Measurements from ENCODE around the gene PRMT7. TPM values are rescaled to one million over a fixed set of nuclear protein-coding genes. Genes with fewer than 3 reads are reported as not detected.
"Not testable (repeated sequence)": the region's sequence is repeated elsewhere in the genome, so short reads cannot be mapped to it uniquely, and the experiment has no call there.

PRMT7 gene
- total RNA-seq, 1 donor from 2014 or later = 67.3 TPM

DNA sequence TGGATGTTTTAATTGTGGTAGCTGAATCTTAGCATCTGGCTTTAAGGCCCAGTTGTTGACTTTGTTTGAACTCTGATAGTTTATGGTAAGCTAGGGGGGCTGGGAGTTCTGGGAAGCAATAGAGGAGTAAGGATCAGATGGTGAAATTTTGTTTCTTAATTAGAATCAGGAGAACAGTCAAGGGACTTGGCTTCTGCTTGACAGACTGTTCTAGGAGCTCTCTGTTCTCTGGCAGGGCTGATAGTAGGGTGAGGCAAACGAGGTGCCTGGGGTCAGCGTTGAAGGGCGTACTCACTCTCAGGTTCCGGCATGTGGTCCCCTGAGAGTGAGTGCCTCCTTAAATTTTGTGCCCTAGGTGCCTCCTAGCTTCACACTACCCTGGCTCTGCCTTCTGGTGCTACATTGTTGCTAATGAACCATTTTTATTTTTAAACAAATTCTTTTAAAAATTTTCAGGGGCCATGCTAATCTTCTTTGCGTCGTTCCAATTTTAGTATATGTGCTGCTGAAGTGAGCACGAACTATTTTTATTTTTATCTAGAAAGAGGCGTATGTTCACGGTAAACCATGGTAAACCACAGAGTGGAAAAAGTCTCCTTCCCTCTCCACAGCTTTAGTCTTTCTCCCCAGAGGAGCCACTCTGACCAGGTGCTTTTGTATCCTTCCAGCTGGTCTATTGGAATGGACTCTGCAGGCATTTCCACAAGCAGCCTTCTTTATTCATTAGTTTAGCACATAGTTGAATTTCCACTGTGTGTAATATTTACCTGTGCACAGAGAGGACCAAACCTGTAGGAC is 26.8 kb upstream of the PRMT7 start:
- no peak for DNase-seq

DNA sequence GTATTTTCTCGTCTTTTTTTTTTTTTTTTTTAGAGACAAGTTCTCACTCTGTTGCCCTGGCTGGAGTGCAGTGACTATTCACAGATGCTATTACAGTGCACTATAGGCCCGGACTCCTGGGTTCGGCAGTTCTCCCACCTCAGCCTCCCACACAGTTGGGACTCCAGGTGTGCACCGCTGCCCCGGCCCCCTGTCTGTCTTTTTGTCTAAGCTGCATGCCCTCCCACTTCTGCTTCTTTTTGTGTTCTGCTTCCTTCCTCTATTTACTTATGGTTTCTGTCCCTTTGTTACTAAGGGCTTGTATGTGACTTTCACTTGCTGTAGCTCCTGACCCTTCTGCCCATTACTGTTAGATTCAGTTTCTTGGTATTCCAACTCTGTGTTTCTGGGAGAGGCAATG is 26.0 kb upstream of the PRMT7 start:
- DNase-seq = no peak

DNA sequence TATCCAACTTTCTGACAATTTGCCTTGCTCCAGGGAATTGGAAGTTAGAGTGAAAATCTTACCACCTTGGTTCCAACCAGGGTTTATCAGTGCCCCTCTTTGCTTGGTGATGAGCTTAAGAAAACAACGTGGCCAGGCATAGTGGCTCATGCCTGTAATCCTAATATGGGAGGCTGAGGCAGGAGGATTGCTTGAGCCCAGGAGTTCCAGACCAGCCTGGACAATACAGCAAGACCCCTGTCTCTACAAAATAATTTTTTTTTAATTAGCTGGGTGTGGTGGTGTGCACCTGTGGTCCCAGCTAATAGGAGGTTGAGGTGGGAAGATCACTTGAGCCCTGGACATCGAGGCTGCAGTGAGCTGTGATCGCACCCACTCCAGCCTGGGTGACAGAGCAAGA is 25.1 kb upstream of the PRMT7 start:
- DNase-seq = no peak

DNA sequence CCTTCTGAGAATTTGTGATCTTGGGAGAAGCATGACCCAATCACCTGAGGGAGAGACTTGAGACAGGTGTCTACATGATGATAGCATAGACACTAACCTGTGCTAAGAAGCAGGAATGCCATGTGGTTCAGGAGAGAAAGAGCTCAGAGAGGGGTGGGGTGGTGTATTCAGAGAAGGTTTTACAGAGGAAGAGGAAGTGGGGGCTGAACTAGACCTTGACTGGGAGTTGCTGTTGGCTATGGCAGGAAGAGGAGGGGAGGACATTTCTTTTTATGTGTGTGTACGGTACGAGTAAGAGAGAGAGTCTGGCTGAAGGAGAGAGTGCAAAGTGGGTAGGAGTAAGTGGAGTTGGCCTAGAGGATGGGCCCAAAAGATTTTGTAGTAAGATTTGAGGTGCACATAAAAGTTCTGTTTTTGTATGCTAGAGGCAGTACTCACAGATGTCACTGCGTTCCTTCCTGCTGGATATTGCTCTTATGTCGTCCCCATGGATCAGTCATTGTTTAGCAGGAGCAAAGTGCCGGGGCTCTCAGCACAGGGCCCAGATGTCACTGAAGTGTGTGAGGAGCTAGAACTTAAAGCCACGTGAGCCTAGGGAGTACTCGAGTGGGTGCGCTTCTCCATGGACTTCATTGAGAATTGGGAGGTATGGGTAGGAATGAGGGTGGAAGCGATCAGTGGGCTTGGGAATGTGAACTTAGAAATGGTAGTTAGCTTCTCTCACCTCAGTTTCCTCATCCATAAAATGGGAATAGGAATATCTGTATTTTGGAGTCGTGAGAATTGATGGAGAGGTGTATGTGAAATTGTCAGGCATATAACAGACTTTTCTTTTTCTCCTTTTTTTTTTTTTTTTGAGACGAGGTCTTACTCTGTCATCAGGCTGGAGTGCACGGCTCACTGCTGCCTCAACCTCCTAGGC is 24.4 kb upstream of the PRMT7 start:
- no peak for DNase-seq

DNA sequence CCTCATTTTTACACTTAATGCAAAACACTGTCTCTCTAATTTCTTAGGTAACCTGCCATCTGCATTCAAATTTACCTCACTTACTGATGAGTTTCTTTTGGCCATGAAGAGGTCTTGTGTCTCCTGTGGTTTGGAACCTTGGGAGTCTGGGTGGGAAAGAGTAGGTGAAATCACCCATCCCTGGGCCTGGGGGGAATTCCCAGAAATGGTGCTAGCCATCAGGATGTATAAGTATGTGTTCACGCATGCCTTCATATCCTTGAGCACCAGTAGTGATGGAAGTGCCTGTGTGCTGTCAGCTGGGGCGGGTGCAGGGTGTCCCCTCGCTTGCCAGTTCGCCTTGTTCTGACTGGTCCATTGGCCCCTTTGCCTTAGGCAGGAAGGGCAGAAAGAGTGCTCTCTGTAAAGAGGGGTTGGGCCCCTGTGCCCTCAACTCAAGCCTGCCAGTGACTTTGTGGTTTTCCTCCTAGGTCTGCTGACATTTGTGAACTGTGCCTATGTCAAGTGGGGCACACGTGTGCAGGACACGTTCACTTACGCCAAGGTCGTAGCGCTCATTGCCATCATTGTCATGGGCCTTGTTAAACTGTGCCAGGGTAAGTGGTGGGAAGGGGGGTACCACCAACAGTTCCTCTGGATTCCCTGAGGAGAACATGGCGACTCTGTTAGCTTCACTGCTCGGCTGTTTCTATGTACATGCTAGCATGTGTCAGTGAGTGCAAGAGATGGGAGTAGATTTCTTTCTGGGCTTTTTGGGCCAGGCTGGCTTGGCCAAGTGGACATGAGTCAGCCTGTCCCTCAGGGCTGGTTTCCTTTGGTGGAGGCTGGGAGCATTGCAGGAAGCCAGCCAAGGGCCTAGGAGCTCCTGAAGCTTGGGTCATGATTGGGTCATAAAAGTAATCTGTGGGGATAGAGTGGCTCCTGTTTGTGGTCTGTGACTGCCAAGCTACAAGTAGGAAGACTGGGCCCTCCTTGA is 23.3 kb upstream of the PRMT7 start:
- DNase-seq = no peak

DNA sequence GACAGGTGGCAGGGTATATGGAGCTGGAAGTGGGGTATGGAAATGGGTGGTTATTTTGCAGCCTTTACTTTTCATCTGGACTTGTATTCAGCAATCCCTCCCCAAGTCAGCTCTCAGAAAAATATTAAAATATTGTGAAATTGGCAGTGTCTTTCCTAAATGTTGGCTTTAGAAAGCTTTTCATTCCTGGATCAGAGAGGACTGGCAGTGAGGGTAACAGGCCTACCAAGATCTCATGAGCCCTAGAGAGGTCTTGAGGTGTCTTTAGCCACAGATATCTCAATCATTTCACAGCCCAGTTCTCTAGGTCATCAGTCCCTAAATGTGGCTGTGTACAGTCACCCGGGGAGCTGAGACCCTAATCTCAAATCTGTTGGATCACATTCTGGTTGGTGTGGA is 22.6 kb upstream of the PRMT7 start:
- DNase-seq = no peak

DNA sequence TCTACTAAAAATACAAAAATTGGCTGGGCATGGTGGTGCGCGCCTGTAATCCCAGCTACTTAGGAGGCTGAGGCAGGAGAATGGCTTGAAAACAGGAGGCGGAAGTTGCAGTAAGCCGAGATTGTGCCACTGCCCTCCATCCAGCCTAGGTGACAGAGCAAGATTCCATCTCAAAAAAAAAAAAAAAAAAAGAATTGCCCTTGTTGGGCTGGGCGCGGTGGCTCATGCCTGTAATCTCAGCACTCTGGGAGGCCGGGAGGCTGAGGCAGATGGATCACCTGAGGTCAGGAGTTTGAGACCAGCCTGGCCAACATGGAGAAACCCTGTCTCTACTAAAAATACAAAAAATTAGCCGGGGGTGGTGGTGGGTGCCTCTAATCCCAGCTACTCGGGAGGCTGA is 22.0 kb upstream of the PRMT7 start:
- not testable (repeated sequence) for DNase-seq

DNA sequence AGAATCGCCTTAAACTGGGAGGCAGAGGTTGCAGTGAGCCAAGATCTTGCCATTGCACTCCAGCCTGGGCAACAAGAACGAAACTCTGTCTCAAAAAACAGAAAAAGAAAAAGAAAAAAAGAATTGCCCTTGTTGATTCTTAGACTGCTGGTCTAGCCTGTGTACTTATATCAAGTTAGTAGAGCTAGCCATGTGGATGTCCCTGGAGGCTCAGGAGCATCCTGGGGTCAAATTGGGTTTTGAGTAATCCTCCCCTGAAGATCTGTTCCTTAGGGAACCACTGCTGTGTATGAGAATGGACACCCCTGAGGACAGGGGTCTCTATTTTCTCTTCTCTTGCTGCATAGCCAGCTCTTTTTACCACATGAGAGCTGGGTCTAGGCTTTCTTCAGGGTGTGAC is 21.6 kb upstream of the PRMT7 start:
- DNase-seq = no peak

DNA sequence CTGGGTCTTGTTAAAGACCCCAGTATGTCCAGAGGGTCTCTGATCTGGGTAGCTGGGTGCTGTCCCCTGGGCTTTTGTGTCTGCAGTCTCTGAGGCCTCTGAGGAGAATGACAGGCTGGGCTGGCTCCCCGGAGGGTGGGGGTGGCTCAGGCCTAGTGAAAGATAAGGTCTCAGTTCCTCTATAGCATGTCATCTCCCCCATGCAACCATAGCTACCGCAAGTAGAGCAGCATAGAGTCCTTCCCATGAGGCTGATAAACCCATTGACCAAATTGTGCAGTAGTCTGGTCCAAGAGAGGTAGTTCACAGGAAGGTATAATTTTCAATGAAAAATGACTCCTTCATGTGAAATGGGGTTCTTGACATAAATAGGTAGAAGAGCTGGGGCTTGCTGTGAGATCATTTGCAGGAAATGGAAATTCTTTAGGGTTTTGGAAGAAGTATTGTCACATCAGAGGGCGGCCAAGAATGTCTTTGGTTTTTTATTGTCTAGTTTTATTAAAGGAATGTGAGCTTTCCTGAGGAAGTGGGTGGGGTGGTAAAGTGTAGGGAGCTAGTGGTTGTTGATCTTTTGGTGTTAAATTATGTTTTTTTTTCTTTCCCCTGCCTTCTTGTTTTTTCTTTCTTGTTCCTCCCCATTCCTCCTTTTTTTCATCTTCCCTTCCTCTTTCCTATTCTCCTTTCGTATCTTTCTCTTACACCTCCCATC is 21.0 kb upstream of the PRMT7 start:
- no peak for DNase-seq

DNA sequence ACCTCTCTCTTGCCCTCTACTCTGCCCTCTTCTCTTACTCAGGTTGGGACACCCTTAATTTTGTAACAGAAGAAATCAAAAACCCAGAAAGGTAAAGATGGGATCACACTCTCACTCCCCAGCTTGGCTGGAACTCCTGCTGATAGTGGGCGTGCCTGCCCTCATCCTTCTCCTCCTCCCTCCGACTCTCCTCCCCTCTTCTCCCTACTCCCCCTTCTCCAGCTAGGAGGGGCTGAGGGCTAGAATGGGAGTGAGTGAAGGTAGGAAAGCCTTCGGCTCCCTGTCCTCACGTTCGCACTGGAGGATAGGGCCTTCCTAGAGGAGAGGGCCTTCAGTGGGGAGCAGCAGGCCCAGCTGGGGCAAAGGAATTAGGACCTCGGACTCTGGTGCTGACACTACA is 20.4 kb upstream of the PRMT7 start:
- DNase-seq = no peak

DNA sequence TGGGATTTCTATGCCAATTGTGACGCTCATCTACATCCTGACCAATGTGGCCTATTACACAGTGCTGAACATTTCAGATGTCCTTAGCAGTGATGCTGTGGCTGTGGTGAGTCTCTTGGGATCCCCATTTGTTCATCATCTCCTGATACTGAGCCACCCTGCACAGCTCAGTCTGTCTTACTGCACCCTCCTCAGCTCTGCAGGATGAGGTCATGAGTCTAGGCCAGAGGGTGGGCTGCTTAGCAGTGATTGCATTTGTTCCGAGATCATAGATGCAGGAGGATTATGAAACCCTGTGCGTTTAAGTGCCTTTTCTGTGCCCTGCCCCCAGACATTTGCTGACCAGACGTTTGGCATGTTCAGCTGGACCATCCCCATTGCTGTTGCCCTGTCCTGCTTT is 19.6 kb upstream of the PRMT7 start:
- no peak for DNase-seq

DNA sequence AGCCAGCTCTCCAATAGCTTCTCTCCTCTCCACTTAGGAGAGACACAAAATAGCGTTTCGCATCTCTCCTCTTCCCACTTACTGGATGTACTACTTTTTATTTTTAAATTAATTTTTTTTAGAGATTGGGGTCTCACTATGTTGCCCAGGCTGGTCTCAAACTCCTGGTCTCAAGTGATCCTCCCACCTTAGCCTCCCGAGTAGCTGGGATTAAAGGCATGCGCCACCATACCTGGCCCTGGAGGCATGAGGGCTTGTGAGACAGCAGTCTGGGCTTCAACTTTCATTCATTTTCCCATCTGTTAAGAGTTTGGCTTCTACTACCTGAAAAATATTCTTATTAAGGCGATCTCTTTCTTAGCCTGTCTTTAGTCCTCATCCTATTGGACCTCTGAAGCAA is 18.4 kb upstream of the PRMT7 start:
- DNase-seq = no peak

DNA sequence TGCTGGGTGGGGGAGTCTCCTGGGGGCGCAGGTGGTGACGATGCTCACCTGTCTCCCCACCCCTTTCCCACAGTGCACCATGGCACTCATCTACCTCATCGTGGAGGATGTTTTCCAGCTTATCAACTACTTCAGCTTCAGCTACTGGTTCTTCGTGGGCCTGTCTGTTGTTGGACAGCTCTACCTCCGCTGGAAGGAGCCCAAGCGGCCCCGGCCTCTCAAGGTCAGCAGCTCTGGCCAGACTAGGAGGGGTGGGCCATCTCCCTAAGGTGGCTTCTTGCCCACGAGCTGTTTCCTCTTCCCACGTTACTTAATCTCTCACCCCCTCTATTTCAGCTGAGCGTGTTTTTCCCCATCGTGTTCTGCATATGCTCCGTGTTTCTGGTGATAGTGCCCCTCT is 14.5 kb upstream of the PRMT7 start:
- no peak for DNase-seq

DNA sequence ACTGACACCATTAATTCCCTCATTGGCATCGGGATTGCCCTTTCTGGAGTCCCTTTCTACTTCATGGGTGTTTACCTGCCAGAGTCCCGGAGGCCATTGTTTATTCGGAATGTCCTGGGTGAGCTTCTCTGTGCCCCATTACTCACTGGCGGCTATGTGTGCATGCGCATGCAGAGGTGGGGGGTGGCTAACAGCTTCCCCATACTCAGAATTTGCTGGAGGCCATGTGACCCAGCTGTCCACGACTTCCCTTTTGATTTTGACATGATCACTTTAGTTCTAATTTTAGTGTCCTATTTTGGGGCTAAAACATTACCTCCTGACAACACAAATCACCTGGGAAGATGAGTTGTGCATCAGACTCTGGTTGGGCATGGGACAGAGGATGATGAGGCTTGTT is 14.1 kb upstream of the PRMT7 start:
- DNase-seq = no peak

DNA sequence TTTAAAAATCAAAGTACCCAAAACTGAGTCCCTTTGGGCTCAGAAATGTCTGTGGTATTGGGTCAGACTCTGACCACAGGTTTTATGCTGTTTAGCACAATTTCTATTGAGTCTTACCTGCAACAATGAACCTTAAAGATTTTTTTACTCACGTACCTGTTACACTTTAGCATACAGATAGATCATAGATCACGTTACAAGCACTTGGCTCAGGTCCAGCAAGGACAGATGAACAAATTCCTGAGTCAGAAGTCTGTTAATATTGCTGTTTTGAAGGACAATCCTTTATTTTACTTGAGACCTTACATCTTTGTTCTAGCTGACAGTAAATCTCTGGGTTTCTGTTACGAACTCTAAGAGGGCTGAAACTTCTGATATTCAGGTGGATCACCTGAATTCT is 12.9 kb upstream of the PRMT7 start:
- no peak for DNase-seq

DNA sequence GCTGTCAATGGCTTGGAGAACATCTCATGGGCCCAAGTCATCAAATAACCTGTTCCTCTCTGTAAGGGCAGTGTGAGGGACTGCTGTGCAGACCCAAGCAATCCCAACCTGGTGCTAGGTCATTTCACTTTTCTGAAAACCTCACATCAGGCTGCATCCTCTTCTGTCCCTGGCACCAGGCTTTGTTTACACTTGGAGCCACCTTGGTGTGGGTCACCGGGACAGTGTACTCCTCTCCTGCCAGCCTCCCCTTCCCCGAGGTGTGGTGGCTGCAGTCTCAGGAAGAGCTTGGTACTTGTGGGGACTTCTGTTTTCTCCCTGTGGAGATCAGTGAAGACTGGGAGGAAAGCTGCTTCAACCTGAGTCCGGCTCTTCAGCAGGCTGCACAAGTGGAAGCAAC is 12.5 kb upstream of the PRMT7 start:
- no peak for DNase-seq

DNA sequence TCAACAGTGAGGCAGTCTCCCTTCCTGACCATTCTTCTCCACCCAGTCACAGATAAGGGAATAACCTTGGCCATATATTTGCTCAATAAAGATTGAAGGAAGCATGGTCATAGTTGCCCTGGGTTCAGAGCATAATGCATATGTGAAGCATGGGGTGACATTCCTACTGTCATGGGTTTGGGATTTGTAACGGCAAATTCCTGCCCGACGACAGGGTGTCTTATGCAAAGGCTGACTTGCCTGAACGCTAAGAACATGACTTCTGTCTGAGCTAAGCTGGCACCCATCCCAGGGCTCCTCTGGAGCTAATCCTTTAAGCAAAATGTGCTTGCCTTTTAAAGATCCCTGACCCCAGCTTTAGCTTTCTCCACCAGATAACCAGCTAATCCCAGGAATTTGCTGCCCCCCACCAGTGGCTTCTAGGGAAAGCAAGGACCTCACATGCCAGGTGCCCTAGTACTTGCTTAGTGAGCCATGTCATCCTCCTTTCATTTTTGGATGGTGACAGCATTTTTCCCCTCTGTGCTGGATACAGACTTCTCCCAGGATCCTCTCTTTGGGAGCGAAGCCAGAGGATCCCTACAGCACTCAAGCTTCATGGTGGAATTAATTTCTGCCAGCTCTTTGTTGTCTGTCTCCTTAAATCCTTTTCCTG is 11.8 kb upstream of the PRMT7 start:
- peak; percentile 85 for DNase-seq

DNA sequence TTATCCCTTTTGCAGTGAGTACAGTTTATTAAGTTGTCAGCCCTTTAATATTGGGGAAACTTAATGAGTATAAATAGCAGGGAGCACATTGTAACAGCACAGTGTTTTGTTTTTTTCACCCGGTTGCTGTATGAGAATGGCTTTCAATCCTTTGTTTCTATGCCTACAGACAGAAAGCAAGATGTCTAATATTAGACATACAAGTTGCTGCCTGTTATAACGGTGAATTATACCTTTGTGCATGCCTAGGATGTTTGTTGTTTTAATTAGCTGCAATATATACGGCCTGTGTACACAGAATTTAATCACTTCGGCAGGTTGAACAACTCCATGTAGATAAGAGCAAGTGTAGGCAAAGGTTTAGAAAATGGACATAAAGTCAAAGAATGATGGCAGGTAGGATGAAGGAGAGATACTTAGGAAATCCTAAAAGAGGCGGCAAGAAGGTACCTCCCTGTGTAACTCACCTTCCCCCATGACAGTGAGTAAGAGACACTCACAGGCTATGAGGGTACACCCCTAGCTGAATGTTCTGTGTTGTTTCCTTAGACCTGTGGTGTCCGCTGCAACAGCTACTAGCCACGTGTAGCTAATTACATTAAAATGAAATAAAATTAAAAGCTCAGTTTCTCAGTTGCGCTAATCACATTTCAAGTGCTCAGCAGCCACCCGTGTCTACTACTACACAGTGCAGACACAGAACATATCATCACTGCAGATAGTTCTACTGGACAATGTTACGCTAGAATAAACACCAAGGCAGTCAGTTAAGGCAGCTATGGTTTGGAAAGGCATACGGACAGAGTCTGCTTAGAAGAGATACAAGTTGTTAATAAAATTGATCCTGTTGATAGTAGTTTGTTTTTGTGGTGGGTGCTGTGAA is 11.0 kb upstream of the PRMT7 start:
- no peak for DNase-seq

DNA sequence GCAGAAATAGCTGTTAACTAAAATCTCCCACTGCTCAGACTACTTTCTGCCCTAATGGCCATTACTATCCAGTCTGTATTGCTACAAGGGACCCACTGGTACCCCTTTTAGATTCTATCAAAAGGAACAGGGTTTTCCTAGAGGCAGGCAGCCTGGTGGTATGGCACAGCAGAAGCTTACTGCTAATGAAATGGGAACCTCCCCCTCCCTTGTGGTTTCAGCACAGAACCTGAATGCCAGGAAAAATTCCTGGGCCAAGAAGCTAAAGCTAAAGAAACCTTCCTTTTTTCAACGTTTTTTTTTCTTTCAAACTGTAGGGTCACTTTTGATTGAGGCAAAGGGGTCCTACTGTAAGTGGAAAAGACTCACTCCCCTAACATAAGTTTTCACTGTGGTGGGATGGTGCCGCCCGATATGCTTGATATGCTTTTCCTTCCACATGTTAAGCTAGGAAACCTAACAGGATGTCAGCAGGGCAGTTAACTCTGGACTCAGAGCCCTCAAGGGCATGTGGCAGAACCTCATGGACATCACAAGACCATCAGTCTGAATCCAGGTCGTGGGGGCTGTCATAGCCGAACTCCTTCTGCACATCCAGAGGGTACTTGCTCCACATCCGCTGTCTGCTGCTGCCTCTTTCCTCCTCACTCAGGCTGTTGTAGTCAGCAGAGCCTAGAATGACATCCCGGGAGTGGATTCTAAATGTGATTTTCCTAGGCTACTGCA is 9.9 kb upstream of the PRMT7 start:
- no peak for DNase-seq

All from tongue (tissue), 2 donors.